A549 (cell line): Measurements from ENCODE around the gene NOX3.
A peak's percentile ranks its signal among the peaks of the same experiment; 100 is the strongest.

ENCODE experiments used
- EHMT2 ChIP-seq: fragments of 200-600 bp; sonication (generic); IDR thresholded peaks from 2 replicates; pipeline ENCODE4 v1.6.1; 2016; ENCODE audit warnings: antibody characterized with exemption, low read depth, mild to moderate bottlenecking, moderate library complexity
- HDAC2 ChIP-seq: fragments of 200-600 bp; sonication (generic); IDR thresholded peaks from 2 replicates; pipeline ENCODE4 v1.6.1; 2016
- JUNB ChIP-seq: fragments of >200 bp; sonication (Bioruptor Twin); formaldehyde crosslinking; IDR thresholded peaks from 2 replicates; pipeline ENCODE4 v1.6.1; 2016
- KDM1A ChIP-seq: fragments of 200-600 bp; sonication (generic); IDR thresholded peaks from 2 replicates; pipeline ENCODE4 v1.6.1; 2016; ENCODE audit warnings: low read depth, mild to moderate bottlenecking
- MAFK ChIP-seq: fragments of 450-650 bp; IDR thresholded peaks from 2 replicates; pipeline ENCODE4 v1.6.1; 2014; ENCODE audit not compliant: partially characterized antibody
- MYC ChIP-seq: IDR thresholded peaks from 2 replicates; pipeline ENCODE4 v1.6.1; 2012; ENCODE audit warnings: mild to moderate bottlenecking, inconsistent platforms, low read length, improper control_type of control experiment, borderline replicate concordance
- POLR2A ChIP-seq: IDR thresholded peaks from 2 replicates; pipeline ENCODE4 v1.6.1; 2012; ENCODE audit warnings: mild to moderate bottlenecking, low read length
- RAD21 ChIP-seq, 2 experiments: fragments of >200 bp in 1 of 2; sonication (Bioruptor Twin) in 1 of 2; formaldehyde crosslinking in 1 of 2; IDR thresholded peaks in 1 of 2; conservative IDR thresholded peaks in 1 of 2; 2 replicates in 1 of 2; 3 replicates in 1 of 2; pipeline ENCODE4 v1.6.1; 2012 to 2018; ENCODE audit warnings: inconsistent platforms in 1 of 2
- SMC3 ChIP-seq: fragments of >200 bp; sonication (Bioruptor Twin); formaldehyde crosslinking; IDR thresholded peaks from 3 replicates; pipeline ENCODE4 v1.6.1; 2018; ENCODE audit warnings: inconsistent platforms
- TP53 ChIP-seq: fragments of 250-450 bp; sonication (Bioruptor Pico); IDR thresholded peaks from 2 replicates; pipeline ENCODE4 v1.5.0; 2021; ENCODE audit warnings: mild to moderate bottlenecking, moderate library complexity
- TF ChIP-seq, protein P1 (sequence below): IDR thresholded peaks from 2 replicates; pipeline ENCODE4 v1.6.1; 2012
- TF ChIP-seq, protein P2 (sequence below): fragments of 450-650 bp; IDR thresholded peaks from 2 replicates; pipeline ENCODE4 v1.6.1; 2014; ENCODE audit warnings: antibody characterized with exemption
- TF ChIP-seq, protein P3 (sequence below): fragments of >200 bp; sonication (Bioruptor Twin); formaldehyde crosslinking; IDR thresholded peaks from 3 replicates; pipeline ENCODE4 v1.5.1; 2016
- TF ChIP-seq, protein P4 (sequence below): fragments of 200-600 bp; sonication (generic); IDR thresholded peaks from 2 replicates; pipeline ENCODE4 v1.6.1; 2016; ENCODE audit warnings: antibody characterized with exemption, mild to moderate bottlenecking, moderate library complexity

DNA sequence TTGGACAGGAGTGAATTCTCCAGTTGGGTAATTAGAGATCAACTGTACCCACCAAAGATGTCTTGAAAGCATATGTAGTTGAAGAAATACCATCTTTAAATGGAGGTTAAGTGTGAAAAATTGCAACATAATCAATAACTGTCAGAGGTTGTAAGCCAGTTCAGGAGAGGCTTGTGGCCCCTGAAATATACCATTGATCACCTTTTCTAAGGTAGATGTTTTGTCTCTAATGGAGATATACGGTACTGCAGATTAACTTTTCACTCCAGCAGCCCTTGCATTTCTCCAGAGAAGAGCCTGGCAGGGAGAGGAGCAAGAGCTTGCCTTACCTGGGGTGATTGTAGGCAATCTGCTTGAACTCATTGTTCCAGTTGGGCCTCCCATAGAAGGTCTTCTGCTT, 48.8 kb downstream of the NOX3 start:
- TF ChIP-seq KDM1A (no peak), TP53 (no peak), JUNB (no peak), RAD21 (conservative IDR thresholded peaks at IDR 0.05 in 1 of 2, IDR thresholded peaks at IDR 0.05 in 1 of 2) (no peak), POLR2A (no peak), MAFK (peak; percentile 33), SMC3 (no peak), EHMT2 (no peak), MYC (no peak), HDAC2 (no peak)
- TF ChIP-seq, protein P1, sequence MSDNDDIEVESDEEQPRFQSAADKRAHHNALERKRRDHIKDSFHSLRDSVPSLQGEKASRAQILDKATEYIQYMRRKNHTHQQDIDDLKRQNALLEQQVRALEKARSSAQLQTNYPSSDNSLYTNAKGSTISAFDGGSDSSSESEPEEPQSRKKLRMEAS = no peak
- TF ChIP-seq, protein P2, sequence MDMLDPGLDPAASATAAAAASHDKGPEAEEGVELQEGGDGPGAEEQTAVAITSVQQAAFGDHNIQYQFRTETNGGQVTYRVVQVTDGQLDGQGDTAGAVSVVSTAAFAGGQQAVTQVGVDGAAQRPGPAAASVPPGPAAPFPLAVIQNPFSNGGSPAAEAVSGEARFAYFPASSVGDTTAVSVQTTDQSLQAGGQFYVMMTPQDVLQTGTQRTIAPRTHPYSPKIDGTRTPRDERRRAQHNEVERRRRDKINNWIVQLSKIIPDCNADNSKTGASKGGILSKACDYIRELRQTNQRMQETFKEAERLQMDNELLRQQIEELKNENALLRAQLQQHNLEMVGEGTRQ = no peak
- TF ChIP-seq, protein P3, sequence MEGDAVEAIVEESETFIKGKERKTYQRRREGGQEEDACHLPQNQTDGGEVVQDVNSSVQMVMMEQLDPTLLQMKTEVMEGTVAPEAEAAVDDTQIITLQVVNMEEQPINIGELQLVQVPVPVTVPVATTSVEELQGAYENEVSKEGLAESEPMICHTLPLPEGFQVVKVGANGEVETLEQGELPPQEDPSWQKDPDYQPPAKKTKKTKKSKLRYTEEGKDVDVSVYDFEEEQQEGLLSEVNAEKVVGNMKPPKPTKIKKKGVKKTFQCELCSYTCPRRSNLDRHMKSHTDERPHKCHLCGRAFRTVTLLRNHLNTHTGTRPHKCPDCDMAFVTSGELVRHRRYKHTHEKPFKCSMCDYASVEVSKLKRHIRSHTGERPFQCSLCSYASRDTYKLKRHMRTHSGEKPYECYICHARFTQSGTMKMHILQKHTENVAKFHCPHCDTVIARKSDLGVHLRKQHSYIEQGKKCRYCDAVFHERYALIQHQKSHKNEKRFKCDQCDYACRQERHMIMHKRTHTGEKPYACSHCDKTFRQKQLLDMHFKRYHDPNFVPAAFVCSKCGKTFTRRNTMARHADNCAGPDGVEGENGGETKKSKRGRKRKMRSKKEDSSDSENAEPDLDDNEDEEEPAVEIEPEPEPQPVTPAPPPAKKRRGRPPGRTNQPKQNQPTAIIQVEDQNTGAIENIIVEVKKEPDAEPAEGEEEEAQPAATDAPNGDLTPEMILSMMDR = no peak
- TF ChIP-seq, protein P4, sequence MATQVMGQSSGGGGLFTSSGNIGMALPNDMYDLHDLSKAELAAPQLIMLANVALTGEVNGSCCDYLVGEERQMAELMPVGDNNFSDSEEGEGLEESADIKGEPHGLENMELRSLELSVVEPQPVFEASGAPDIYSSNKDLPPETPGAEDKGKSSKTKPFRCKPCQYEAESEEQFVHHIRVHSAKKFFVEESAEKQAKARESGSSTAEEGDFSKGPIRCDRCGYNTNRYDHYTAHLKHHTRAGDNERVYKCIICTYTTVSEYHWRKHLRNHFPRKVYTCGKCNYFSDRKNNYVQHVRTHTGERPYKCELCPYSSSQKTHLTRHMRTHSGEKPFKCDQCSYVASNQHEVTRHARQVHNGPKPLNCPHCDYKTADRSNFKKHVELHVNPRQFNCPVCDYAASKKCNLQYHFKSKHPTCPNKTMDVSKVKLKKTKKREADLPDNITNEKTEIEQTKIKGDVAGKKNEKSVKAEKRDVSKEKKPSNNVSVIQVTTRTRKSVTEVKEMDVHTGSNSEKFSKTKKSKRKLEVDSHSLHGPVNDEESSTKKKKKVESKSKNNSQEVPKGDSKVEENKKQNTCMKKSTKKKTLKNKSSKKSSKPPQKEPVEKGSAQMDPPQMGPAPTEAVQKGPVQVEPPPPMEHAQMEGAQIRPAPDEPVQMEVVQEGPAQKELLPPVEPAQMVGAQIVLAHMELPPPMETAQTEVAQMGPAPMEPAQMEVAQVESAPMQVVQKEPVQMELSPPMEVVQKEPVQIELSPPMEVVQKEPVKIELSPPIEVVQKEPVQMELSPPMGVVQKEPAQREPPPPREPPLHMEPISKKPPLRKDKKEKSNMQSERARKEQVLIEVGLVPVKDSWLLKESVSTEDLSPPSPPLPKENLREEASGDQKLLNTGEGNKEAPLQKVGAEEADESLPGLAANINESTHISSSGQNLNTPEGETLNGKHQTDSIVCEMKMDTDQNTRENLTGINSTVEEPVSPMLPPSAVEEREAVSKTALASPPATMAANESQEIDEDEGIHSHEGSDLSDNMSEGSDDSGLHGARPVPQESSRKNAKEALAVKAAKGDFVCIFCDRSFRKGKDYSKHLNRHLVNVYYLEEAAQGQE = no peak
